HCT116 (cell line): ENCODE results near the gene CEP112. TPM values are rescaled to one million over a fixed set of nuclear protein-coding genes. Genes with fewer than 3 reads are reported as not detected.

Experiments used
- ATAC-seq: fragments of 200-7000 bp; cut with Tn5 transposase; 2 replicates; pipeline ENCODE4 v1.9.1; 2020; ENCODE audit warnings: mild to moderate bottlenecking, moderate library complexity
- BruUV-seq: library from RNA; stranded (reverse); fragments of 400-500 nt; replicated peaks from 2 replicates; lab custom pipeline; 2021; lab: Mats Ljungman, UMichigan
- CTCF ChIA-PET: fragments of 300-600 bp; sonication (Branson Sonifier 250); formaldehyde crosslinking; loops from one replicate; lab custom pipeline; 2021; ENCODE audit warnings: antibody characterized with exemption; lab: Charles Lee
- POLR2A ChIA-PET: fragments of 300-600, 350-600 bp; sonication (Branson Sonifier 250); formaldehyde crosslinking; loops from one replicate; lab custom pipeline; 2021; ENCODE audit warnings: antibody characterized with exemption; lab: Charles Lee
- RAD21 ChIA-PET, 2 experiments: fragments of 300-600 bp; sonication (Branson Sonifier 250); formaldehyde crosslinking; loops; one replicate each; lab custom pipeline; 2023; ENCODE audit warnings: low total read pairs in 2 of 2; ENCODE audit not compliant: uncharacterized antibody in 2 of 2, unreplicated experiment in 2 of 2, low non-redundant PET in 1 of 2; lab: Charles Lee
- DNase-seq: peaks from one replicate; pipeline ENCODE4 v3.0.0-alpha.2; 2010; ENCODE audit warnings: low read depth, low spot score
- H2AFZ ChIP-seq: fragments of 200-600 bp; shearing (Covaris generic), sonication (generic); 2 replicates; pipeline ENCODE4 v1.6.1; 2017; ENCODE audit warnings: low read depth, mixed run types, mixed read lengths, antibody characterized with exemption, low read length; ENCODE audit not compliant: poor library complexity, severe bottlenecking
- H3K27ac ChIP-seq: 2 replicates; pipeline ENCODE4 v1.5.1; 2012; ENCODE audit warnings: low read depth, low read length
- H3K27me3 ChIP-seq: fragments of 200-600 bp; sonication (generic); 2 replicates; pipeline ENCODE4 v1.6.1; 2016; ENCODE audit warnings: mixed run types, low read length, mixed read lengths; ENCODE audit not compliant: insufficient read depth
- H3K36me3 ChIP-seq, 2 experiments: fragments of 200-500 bp in 1 of 2; fragments of 200-600 bp in 1 of 2; sonication (Bioruptor generic) in 1 of 2; sonication (generic) in 1 of 2; 2 replicates each; pipeline versions ENCODE4 v1.5.1 to v1.6.1; 2014 to 2016; ENCODE audit warnings: low read length in 2 of 2, inconsistent platforms in 1 of 2, mixed read lengths in 1 of 2, mixed run types in 1 of 2; ENCODE audit not compliant: insufficient read depth in 2 of 2, control insufficient read depth in 1 of 2
- H3K4me1 ChIP-seq, 2 experiments: fragments of 200-600 bp in 1 of 2; sonication (generic) in 1 of 2; 2 replicates each; pipeline versions ENCODE4 v1.5.1 to v1.6.1; 2012 to 2017; ENCODE audit warnings: low read length in 2 of 2, inconsistent platforms in 1 of 2, mild to moderate bottlenecking in 1 of 2, mixed read lengths in 1 of 2, mixed run types in 1 of 2, moderate library complexity in 1 of 2; ENCODE audit not compliant: insufficient read depth in 2 of 2, control insufficient read depth in 1 of 2
- H3K4me2 ChIP-seq: fragments of 200-600 bp; sonication (generic); 2 replicates; pipeline ENCODE4 v1.6.1; 2017; ENCODE audit warnings: mixed run types, low read length, mixed read lengths
- H3K4me3 ChIP-seq, 2 experiments: fragments of 200-600 bp in 1 of 2; sonication (generic) in 1 of 2; replicated peaks in 1 of 2; 2 replicates each; pipeline ENCODE4 v1.5.1; 2011 to 2016; ENCODE audit warnings: low read length in 2 of 2, control low read depth in 1 of 2, low read depth in 1 of 2, mild to moderate bottlenecking in 1 of 2, mixed read lengths in 1 of 2, mixed run types in 1 of 2
- H3K79me2 ChIP-seq: fragments of 200-600 bp; sonication (generic); 2 replicates; pipeline ENCODE4 v1.6.1; 2017; ENCODE audit warnings: mild to moderate bottlenecking, mixed run types, low read length, moderate library complexity, mixed read lengths; ENCODE audit not compliant: insufficient read depth
- H3K9ac ChIP-seq: fragments of 200-600 bp; sonication (generic); 2 replicates; pipeline ENCODE4 v1.6.1; 2016; ENCODE audit warnings: low read length, mixed read lengths
- H3K9me2 ChIP-seq: fragments of 200-600 bp; sonication (generic), shearing (Covaris generic); 2 replicates; pipeline ENCODE4 v1.6.1; 2017; ENCODE audit warnings: mixed run types, mild to moderate bottlenecking, moderate library complexity; ENCODE audit not compliant: insufficient read depth
- H3K9me3 ChIP-seq, 2 experiments: fragments of 200-500 bp in 1 of 2; fragments of 200-600 bp in 1 of 2; sonication (Bioruptor generic) in 1 of 2; sonication (generic) in 1 of 2; 2 replicates each; pipeline ENCODE4 v1.6.1; 2014 to 2017; ENCODE audit warnings: low read length in 2 of 2, mixed read lengths in 2 of 2, inconsistent platforms in 1 of 2, low read depth in 1 of 2, mild to moderate bottlenecking in 1 of 2, mixed run types in 1 of 2, moderate library complexity in 1 of 2; ENCODE audit not compliant: control insufficient read depth in 1 of 2, insufficient read depth in 1 of 2
- H4K20me1 ChIP-seq: fragments of 200-600 bp; sonication (generic), shearing (Covaris generic); 2 replicates; pipeline ENCODE4 v1.6.1; 2017; ENCODE audit warnings: mixed run types, mild to moderate bottlenecking, moderate library complexity; ENCODE audit not compliant: insufficient read depth
- EGR1 ChIP-seq: IDR thresholded peaks from 2 replicates; pipeline ENCODE4 v1.6.1; 2012; ENCODE audit warnings: low read depth
- ELF1 ChIP-seq: IDR thresholded peaks from 2 replicates; pipeline ENCODE4 v1.6.1; 2012; ENCODE audit warnings: low read depth, borderline replicate concordance
- JUND ChIP-seq: IDR thresholded peaks from 2 replicates; pipeline ENCODE4 v1.6.1; 2012
- POLR2AphosphoS5 ChIP-seq: IDR thresholded peaks from 2 replicates; pipeline ENCODE4 v1.6.1; 2011; ENCODE audit warnings: mild to moderate bottlenecking, low read depth, low read length, moderate library complexity
- RAD21 ChIP-seq: IDR thresholded peaks from 2 replicates; pipeline ENCODE4 v1.6.1; 2012; ENCODE audit warnings: low read depth, mild to moderate bottlenecking
- TCF7L2 ChIP-seq: IDR thresholded peaks from 2 replicates; pipeline ENCODE4 v1.7.0; 2011; ENCODE audit warnings: borderline replicate concordance, inconsistent platforms; ENCODE audit not compliant: insufficient read depth, insufficient read length; ENCODE audit errors: extremely low read depth
- ZNF274 ChIP-seq: fragments of 200-500 bp; sonication (Bioruptor generic); IDR thresholded peaks from 2 replicates; pipeline ENCODE4 v1.6.1; 2014; ENCODE audit warnings: mild to moderate bottlenecking, low read depth, low read length, inconsistent platforms
- intact Hi-C: fragments of 100-400 bp; cut with micrococcal nuclease; formaldehyde crosslinking; loops from 2 replicates; pipeline ENCODE4 v1.10.0; 2022
- total RNA-seq: library from RNA; stranded (reverse); gene quantifications from one replicate; pipeline ENCODE4 v1.2.1, GENCODE V29; 2021; ENCODE audit not compliant: unreplicated experiment
- TF ChIP-seq, protein P1 (sequence below): IDR thresholded peaks from 2 replicates; pipeline ENCODE4 v1.6.1; 2011; ENCODE audit warnings: mild to moderate bottlenecking, low read length, moderate library complexity; ENCODE audit not compliant: insufficient replicate concordance; ENCODE audit errors: extremely low read depth
- TF ChIP-seq, protein P2 (sequence below), 3 experiments: fragments of 200-600 bp in 1 of 3; sonication (generic) in 1 of 3; IDR thresholded peaks in 2 of 3; conservative IDR thresholded peaks in 1 of 3; 2 replicates each; pipeline ENCODE4 v1.5.1; 2012 to 2017; ENCODE audit warnings: low read depth in 2 of 3, low read length in 2 of 3, antibody characterized with exemption in 1 of 3, borderline replicate concordance in 1 of 3, control low read depth in 1 of 3, mild to moderate bottlenecking in 1 of 3, mixed read lengths in 1 of 3, mixed run types in 1 of 3, moderate library complexity in 1 of 3; ENCODE audit not compliant: insufficient read depth in 1 of 3

CEP112 gene
- total RNA-seq, 1 experiment from 2014 or later = 10.9 TPM

DNA sequence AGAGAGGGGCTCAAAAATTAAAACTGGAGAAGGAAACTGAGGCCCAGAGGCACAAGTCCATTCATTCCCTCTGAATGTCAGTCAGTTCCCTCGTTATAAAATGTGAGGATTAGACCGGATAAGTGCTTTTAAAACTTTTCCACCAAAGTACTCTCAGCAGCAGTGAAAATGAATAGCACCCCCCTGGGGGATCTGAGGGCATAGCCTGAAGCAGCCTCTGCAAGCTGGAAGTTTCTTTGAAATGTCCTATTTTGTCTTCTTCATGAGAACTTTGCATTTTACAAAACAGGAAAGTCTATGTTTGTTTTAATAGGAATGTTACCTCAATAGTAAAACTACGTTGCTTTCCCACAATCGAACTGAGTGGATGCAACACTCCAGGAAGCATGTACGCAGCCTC is 273.0 kb downstream of the CEP112 start:
- no TSS peak for BruUV-seq
- ChIA-PET POLR2A (no interaction called here), RAD21 (no interaction called here), CTCF (no interaction called here)
- H3K4me2 ChIP-seq = no peak overlapping the region
- H2AFZ ChIP-seq = no peak overlapping the region
- no peaks in the 10 kb centered on the region for H3K9me3 ChIP-seq
- intact Hi-C loops = no loop called here
- TF ChIP-seq RAD21 (peak; percentile 20; the same call in 1 of the 2 replicates), ZNF274 (no peak), JUND (no peak), POLR2AphosphoS5 (no peak), ELF1 (no peak), EGR1 (no peak), TCF7L2 (no peak)
- TF ChIP-seq, protein P1, sequence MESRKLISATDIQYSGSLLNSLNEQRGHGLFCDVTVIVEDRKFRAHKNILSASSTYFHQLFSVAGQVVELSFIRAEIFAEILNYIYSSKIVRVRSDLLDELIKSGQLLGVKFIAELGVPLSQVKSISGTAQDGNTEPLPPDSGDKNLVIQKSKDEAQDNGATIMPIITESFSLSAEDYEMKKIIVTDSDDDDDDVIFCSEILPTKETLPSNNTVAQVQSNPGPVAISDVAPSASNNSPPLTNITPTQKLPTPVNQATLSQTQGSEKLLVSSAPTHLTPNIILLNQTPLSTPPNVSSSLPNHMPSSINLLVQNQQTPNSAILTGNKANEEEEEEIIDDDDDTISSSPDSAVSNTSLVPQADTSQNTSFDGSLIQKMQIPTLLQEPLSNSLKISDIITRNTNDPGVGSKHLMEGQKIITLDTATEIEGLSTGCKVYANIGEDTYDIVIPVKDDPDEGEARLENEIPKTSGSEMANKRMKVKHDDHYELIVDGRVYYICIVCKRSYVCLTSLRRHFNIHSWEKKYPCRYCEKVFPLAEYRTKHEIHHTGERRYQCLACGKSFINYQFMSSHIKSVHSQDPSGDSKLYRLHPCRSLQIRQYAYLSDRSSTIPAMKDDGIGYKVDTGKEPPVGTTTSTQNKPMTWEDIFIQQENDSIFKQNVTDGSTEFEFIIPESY = no peak
- TF ChIP-seq, protein P2, sequence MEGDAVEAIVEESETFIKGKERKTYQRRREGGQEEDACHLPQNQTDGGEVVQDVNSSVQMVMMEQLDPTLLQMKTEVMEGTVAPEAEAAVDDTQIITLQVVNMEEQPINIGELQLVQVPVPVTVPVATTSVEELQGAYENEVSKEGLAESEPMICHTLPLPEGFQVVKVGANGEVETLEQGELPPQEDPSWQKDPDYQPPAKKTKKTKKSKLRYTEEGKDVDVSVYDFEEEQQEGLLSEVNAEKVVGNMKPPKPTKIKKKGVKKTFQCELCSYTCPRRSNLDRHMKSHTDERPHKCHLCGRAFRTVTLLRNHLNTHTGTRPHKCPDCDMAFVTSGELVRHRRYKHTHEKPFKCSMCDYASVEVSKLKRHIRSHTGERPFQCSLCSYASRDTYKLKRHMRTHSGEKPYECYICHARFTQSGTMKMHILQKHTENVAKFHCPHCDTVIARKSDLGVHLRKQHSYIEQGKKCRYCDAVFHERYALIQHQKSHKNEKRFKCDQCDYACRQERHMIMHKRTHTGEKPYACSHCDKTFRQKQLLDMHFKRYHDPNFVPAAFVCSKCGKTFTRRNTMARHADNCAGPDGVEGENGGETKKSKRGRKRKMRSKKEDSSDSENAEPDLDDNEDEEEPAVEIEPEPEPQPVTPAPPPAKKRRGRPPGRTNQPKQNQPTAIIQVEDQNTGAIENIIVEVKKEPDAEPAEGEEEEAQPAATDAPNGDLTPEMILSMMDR (IDR thresholded peaks at IDR 0.05 in 2 of 3, conservative IDR thresholded peaks at IDR 0.05 in 1 of 3; ENCODE audit: borderline replicate concordance in 1 of 3, insufficient read depth in 1 of 3, low read depth in 2 of 3, low read length in 2 of 3) = peak in 2 of 3 experiments; percentile 6 to 28; a peak in 1 of 6 replicates
- no peak overlapping the region for H3K27ac ChIP-seq
- H3K4me3 ChIP-seq = no peak overlapping the region
- no peaks in the 10 kb centered on the region for H3K9me2 ChIP-seq
- no peaks in the 10 kb centered on the region for H3K36me3 ChIP-seq
- H3K4me1 ChIP-seq = no peaks in the 10 kb centered on the region
- H4K20me1 ChIP-seq = no peaks in the 10 kb centered on the region
- no peaks in the 10 kb centered on the region for H3K27me3 ChIP-seq
- no peak for DNase-seq
- no peak overlapping the region for H3K9ac ChIP-seq
- no peaks in the 10 kb centered on the region for H3K79me2 ChIP-seq
- no peak for ATAC-seq
